Measurements from ENCODE around the gene RANBP17. TPM values are rescaled to one million over a fixed set of nuclear protein-coding genes. Genes with fewer than 3 reads are reported as not detected.

Gene RANBP17
- total and polyA plus RNA-seq, 2 of the 4 experiments (the other 2 are of a cell fraction) = 8.2 to 29.0 TPM

GRCh38 chr5:170903075-170903474 lies 41.3 kb downstream of the RANBP17 start:
- CTCF ChIA-PET = no interaction called here
- POLR2A ChIA-PET (ENCODE audit: unreplicated experiment) = no interaction called here

More at GRCh38 chr5:170903075-170903474, 41.3 kb downstream of the RANBP17 start:
- peaks cover 2% of the 10 kb centered on the region; the same call in 1 of the 2 replicates for H3K36me3 ChIP-seq (ENCODE audit: control insufficient read depth, insufficient read depth, low read length)
- intact Hi-C loops (cut with micrococcal nuclease) = no loop called here
- no peak overlapping the region for H2AK9ac ChIP-seq (replicated peaks; ENCODE audit: low read depth, low read length, poor library complexity)
- H3K9me3 ChIP-seq (ENCODE audit: control insufficient read depth, insufficient read depth, low read length) = peaks cover 3% of the 10 kb centered on the region; the same call in 1 of the 2 replicates
- dilution Hi-C loops (cut with HindIII; ENCODE audit: low sequenced_read_pairs, unreplicated experiment) = no loop called here
- WGBS, 2 experiments (ENCODE audit: extremely low coverage in 2 of 2, insufficient read length in 1 of 2) = 100% methylated on average over 1 of the region's 8 CpGs; no CpG with 5 or more reads in 1 of the 2 experiments
- ATAC-seq (ENCODE audit: low read depth) (no peak), DNase-seq (no peak)
- H3K4ac ChIP-seq (ENCODE audit: low read depth, low read length) = no peak overlapping the region
- BruUV-seq (replicated peaks) = no TSS peak
- no peak overlapping the region for H4K8ac ChIP-seq (ENCODE audit: low read depth in 2 of 2, low read length in 2 of 2)
- H2BK120ac ChIP-seq (ENCODE audit: low read depth, low read length) = no peak overlapping the region
- H3K4me3 ChIP-seq (ENCODE audit: insufficient read depth, low read depth, low read length) = no peak overlapping the region
- H3K14ac ChIP-seq (replicated peaks; ENCODE audit: low read depth, low read length) = no peak overlapping the region
- no peak overlapping the region for H2AK5ac ChIP-seq (ENCODE audit: low read depth, low read length)
- no peak overlapping the region for H4K91ac ChIP-seq (ENCODE audit: insufficient read depth, low read depth, low read length)
- H3K27me3 ChIP-seq (ENCODE audit: control insufficient read depth, insufficient read depth, low read length) = no peaks in the 10 kb centered on the region
- H3K56ac ChIP-seq (ENCODE audit: extremely low read depth, insufficient read depth, low read length) = no peak overlapping the region
- no peak overlapping the region for H2BK15ac ChIP-seq (ENCODE audit: low read depth, low read length)
- H2BK5ac ChIP-seq (ENCODE audit: low read depth, low read length, poor library complexity, severe bottlenecking) = no peak overlapping the region
- H4K5ac ChIP-seq (ENCODE audit: low read depth, low read length) = no peak overlapping the region
- H3K18ac ChIP-seq (ENCODE audit: low read depth, low read length) = no peak overlapping the region
- H3K4me1 ChIP-seq (ENCODE audit: control insufficient read depth, insufficient read depth, low read length) = peaks cover 1% of the 10 kb centered on the region; the same call in 1 of the 2 replicates
- in situ Hi-C loops (cut with MboI; ENCODE audit: low sequenced_read_pairs) = no loop called here
- no peaks in the 10 kb centered on the region for H3K79me1 ChIP-seq (ENCODE audit: low read depth in 1 of 2, low read length in 2 of 2)
- H3K9ac ChIP-seq (ENCODE audit: low read depth, low read length) = no peak overlapping the region
- H3K27ac ChIP-seq (ENCODE audit: insufficient read depth, low read length) = no peak overlapping the region
- no peak overlapping the region for H3K4me2 ChIP-seq (ENCODE audit: low read depth, low read length)
- no peak overlapping the region for H3K23ac ChIP-seq (ENCODE audit: low read depth, low read length)
- H4K20me1 ChIP-seq (ENCODE audit: insufficient read depth, low read length) = no peaks in the 10 kb centered on the region
- H2BK20ac ChIP-seq (ENCODE audit: low read depth, low read length) = no peak overlapping the region
- H3K9me1 ChIP-seq (ENCODE audit: insufficient read depth, low read length) = no peaks in the 10 kb centered on the region
- TF ChIP-seq ELK1 (IDR thresholded peaks at IDR 0.05; ENCODE audit: borderline replicate concordance, low read depth, low read length) (no peak), MXI1 (IDR thresholded peaks at IDR 0.05; ENCODE audit: borderline replicate concordance, low read depth, low read length) (no peak), SMC3 (IDR thresholded peaks at IDR 0.05; ENCODE audit: low read depth, low read length) (no peak), FOS (IDR thresholded peaks at IDR 0.05; ENCODE audit: low read depth, low read length) (no peak), POLR2A (IDR thresholded peaks at IDR 0.05; ENCODE audit: low read depth, low read length) (no peak), RAD21 (IDR thresholded peaks at IDR 0.05; ENCODE audit: low read length) (no peak), RFX5 (IDR thresholded peaks at IDR 0.05; ENCODE audit: low read depth, low read length) (no peak), BHLHE40 (IDR thresholded peaks at IDR 0.05; ENCODE audit: low read depth, low read length) (no peak), NFE2L2 (IDR thresholded peaks at IDR 0.05; ENCODE audit: low read depth, low read length) (no peak), MAFK (IDR thresholded peaks at IDR 0.05; ENCODE audit: low read depth, low read length) (no peak), CTCF (conservative IDR thresholded peaks at IDR 0.05; ENCODE audit: low read depth, low read length) (no peak), CEBPB (IDR thresholded peaks at IDR 0.05; ENCODE audit: low read depth, low read length) (no peak)
- TF ChIP-seq, protein P1, sequence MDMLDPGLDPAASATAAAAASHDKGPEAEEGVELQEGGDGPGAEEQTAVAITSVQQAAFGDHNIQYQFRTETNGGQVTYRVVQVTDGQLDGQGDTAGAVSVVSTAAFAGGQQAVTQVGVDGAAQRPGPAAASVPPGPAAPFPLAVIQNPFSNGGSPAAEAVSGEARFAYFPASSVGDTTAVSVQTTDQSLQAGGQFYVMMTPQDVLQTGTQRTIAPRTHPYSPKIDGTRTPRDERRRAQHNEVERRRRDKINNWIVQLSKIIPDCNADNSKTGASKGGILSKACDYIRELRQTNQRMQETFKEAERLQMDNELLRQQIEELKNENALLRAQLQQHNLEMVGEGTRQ (IDR thresholded peaks at IDR 0.05; ENCODE audit: low read depth, low read length) = no peak
- no peak overlapping the region for H2AFZ ChIP-seq (replicated peaks; ENCODE audit: low read length, poor library complexity)

Data from IMR-90 (cell line).